Measurements from ENCODE around the gene UTP14C.
"Not testable (repeated sequence)": the region's sequence is repeated elsewhere in the genome, so short reads cannot be mapped to it uniquely, and the experiment has no call there.

The UTP14C gene, protein sequence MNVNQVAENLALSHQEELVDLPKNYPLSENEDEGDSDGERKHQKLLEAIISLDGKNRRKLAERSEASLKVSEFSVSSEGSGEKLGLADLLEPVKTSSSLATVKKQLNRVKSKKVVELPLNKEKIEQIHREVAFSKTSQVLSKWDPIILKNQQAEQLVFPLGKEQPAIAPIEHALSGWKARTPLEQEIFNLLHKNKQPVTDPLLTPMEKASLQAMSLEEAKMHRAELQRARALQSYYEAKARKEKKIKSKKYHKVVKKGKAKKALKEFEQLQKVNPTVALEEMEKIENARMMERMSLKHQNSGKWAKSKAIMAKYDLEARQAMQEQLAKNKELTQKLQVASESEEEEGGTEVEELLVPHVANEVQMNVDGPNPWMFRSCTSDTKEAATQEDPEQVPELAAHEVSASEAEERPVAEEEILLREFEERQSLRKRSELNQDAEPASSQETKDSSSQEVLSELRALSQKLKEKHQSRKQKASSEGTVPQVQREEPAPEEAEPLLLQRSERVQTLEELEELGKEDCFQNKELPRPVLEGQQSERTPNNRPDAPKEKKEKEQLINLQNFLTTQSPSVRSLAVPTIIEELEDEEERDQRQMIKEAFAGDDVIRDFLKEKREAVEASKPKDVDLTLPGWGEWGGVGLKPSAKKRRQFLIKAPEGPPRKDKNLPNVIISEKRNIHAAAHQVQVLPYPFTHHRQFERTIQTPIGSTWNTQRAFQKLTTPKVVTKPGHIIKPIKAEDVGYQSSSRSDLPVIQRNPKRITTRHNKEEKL

GRCh38 chr13:52024481-52024880 lies at the start of gene UTP14C:
TSS of gene UTP14C (plus strand) at chr13:52024691. CDS start at chr13:52028805, 4,114 bp downstream.
- no peak within 1 kb of the TSS for H3K27ac ChIP-seq
- TF ChIP-seq CTCF (conservative IDR thresholded peaks at IDR 0.05) = no peak

DNA sequence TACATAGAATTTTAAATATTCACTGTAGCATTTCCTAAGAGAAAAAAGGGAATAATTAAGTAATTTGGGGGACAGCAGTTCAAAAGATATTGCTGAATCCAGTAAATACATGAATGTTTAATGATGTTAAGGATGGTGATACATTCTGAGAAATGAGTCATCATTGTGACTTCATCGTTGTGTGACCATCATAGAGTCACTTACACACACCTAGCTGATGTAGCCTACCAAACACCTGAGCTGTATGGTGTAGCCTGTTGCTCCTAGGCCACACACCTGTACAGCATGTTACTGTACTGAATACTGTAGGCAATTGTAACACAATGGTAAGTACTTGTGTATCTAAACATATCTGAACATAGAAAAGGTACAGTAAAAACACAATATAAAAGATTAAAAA lies 48.1 kb upstream of the UTP14C start:
- H3K27ac ChIP-seq = no peak overlapping the region
- no peak for TF ChIP-seq CTCF (conservative IDR thresholded peaks at IDR 0.05)

- no peak for TF ChIP-seq CTCF (conservative IDR thresholded peaks at IDR 0.05)
- no peak overlapping the region for H3K27ac ChIP-seq
Measured at GRCh38 chr13:51976890-51977289, 47.6 kb upstream of the UTP14C start.

DNA sequence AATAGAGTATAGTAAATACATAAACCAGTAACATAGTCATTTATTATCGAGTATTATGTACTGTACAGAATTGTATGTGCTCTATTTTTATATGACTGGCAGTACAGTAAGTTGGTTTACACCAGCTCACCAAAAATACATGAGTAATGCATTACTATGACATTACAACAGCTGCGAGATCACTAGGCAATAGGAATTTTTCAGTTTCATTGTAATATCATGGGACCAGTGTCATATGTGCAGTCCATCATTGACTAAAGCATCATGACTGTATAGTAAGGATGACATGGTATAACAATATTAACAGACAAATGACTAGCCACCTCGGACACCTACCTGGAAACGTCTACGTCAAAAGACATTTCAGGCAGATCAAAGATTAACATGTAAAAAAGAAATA lies 46.9 kb upstream of the UTP14C start:
- TF ChIP-seq CTCF (conservative IDR thresholded peaks at IDR 0.05) = no peak
- no peak overlapping the region for H3K27ac ChIP-seq

DNA sequence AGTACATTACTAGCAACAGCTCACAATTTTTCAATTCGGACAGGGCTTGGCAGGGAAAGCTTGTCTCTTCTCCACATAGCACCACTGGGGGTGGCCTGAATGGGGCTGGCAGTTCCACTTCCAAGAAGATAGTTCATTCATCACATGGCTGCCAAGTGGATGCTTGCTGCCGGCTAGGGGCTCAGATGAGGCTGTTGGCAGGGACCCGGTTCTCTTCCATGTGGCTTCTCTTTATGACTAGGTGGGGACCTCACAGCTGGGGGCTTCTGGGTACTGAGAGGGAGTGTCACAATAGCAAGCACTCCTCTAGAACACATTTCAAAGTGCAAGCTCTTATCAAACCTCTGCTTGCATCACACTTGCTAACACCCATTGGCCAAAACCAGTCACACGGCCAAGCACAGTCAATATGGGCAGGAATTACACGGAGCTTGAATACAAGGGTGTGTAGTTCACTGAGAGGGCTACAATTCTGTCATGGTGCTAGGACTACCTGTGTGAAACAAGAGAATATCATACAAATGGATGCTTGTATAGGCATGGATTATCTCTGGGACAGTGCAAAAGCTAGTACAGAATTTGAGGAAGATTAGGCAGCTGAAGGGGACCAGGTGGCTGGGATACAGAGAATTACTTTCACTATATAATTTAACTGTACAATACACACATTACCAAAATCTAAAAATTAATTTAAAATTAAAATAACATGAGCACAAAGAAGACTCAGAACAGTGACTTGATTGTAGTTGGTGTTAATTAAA lies 45.5 kb upstream of the UTP14C start:
- no peak overlapping the region for H3K27ac ChIP-seq
- TF ChIP-seq CTCF (conservative IDR thresholded peaks at IDR 0.05) = no peak

DNA sequence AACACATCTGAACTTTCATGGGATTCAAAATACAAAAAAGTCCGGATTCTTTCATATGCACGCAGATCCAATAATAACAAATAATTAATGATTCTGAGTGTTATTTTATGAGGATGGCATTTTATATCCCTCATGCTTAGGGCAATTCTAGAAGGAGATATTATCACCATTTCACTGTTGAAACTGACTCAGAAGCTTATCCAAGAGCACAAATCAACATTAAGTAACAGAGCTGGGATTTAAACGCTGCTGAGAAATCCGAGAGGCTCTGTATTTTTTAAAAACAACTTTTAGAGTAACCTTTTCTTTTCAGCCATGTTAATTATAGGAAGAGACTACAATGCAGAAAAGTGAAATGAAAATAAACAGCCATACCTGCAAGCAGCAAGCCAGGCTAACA lies 43.6 kb upstream of the UTP14C start:
- H3K27ac ChIP-seq = peak overlapping the region; percentile 50
- TF ChIP-seq CTCF (conservative IDR thresholded peaks at IDR 0.05) = no peak

GRCh38 chr13:51981355-51981754 lies 43.1 kb upstream of the UTP14C start:
- no peak for TF ChIP-seq CTCF (conservative IDR thresholded peaks at IDR 0.05)
- H3K27ac ChIP-seq = peak overlapping the region; percentile 50

GRCh38 chr13:51983292-51983691 lies 41.2 kb upstream of the UTP14C start:
- not testable (repeated sequence) for H3K27ac ChIP-seq

DNA sequence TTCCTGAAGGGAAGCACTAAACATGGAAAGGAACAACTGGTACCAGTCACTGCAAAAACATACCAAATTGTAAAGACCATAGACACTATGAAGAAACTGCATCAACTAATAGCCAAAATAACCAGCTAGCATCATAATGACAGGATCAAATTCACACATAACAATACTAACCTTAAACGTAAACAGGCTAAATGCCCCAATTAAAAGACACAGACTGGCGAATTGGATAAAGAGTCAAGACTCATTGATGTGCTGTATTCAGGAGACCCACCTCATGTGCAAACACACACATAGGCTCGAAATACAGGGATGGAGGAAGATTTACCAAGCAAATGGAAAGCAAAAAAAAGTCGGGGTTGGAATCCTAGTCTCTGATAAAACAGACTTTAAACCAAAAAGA lies 39.6 kb upstream of the UTP14C start:
- not testable (repeated sequence) for H3K27ac ChIP-seq

Data from VCaP (cell line).